PC-9 (cell line): ENCODE data around the gene PPP2R5C. TPM values are rescaled to one million over a fixed set of nuclear protein-coding genes. Genes with fewer than 3 reads are reported as not detected.
A peak's percentile ranks its signal among the peaks of the same experiment; 100 is the strongest.

Source experiments
- BruUV-seq: library from RNA; stranded (reverse); fragments of 400-500 nt; replicated peaks from 2 replicates; lab custom pipeline; 2021; lab: Mats Ljungman, UMichigan
- CTCF ChIA-PET: fragments of 300-600 bp; sonication (Branson Sonifier 250); formaldehyde crosslinking; loops from one replicate; lab custom pipeline; 2022; ENCODE audit warnings: antibody characterized with exemption; lab: Charles Lee
- POLR2A ChIA-PET: fragments of 300-600 bp; sonication (Branson Sonifier 250); formaldehyde crosslinking; loops from one replicate; lab custom pipeline; 2022; ENCODE audit warnings: antibody characterized with exemption; ENCODE audit not compliant: unreplicated experiment; lab: Charles Lee
- DNase-seq, 2 experiments: peaks; one replicate each; pipeline versions ENCODE4 v3.0.0 to v3.0.0-alpha.2; 2015 to 2022; ENCODE audit warnings: mixed read lengths in 1 of 2
- H2AFZ ChIP-seq: fragments of 200-600 bp; sonication (generic); 2 replicates; pipeline ENCODE4 v1.8.1; 2017; ENCODE audit warnings: antibody characterized with exemption
- H3F3A ChIP-seq: fragments of 200-600 bp; sonication (generic); 2 replicates; pipeline ENCODE4 v1.8.1; 2017; ENCODE audit warnings: antibody characterized with exemption, mild to moderate bottlenecking, low read depth; ENCODE audit not compliant: insufficient read depth
- H3K27ac ChIP-seq: fragments of 200-600 bp; sonication (generic); 2 replicates; pipeline ENCODE4 v1.6.1; 2016; ENCODE audit warnings: mixed run types
- H3K27me3 ChIP-seq: fragments of 200-600 bp; sonication (generic); 2 replicates; pipeline ENCODE4 v1.6.1; 2016; ENCODE audit warnings: low read depth, mixed run types; ENCODE audit not compliant: insufficient read depth
- H3K36me3 ChIP-seq: fragments of 200-600 bp; sonication (generic); 2 replicates; pipeline ENCODE4 v1.6.1; 2016; ENCODE audit warnings: low read depth, mixed run types
- H3K4me1 ChIP-seq: fragments of 200-600 bp; sonication (generic); replicated peaks from 2 replicates; pipeline ENCODE4 v1.6.1; 2016; ENCODE audit warnings: mixed run types; ENCODE audit not compliant: insufficient read depth
- H3K4me2 ChIP-seq: fragments of 200-600 bp; sonication (generic); 2 replicates; pipeline ENCODE4 v1.6.1; 2017; ENCODE audit warnings: mixed run types
- H3K4me3 ChIP-seq: fragments of 200-600 bp; sonication (generic); 2 replicates; pipeline ENCODE4 v1.6.1; 2016; ENCODE audit warnings: mixed run types
- H3K79me2 ChIP-seq: fragments of 200-600 bp; sonication (generic); 2 replicates; pipeline ENCODE4 v1.6.1; 2017; ENCODE audit warnings: low read depth, mixed run types
- H3K9me2 ChIP-seq: fragments of 200-600 bp; sonication (generic); 2 replicates; pipeline ENCODE4 v1.8.1; 2017; ENCODE audit warnings: mild to moderate bottlenecking; ENCODE audit not compliant: insufficient read depth
- H3K9me3 ChIP-seq: fragments of 200-600 bp; sonication (generic); 2 replicates; pipeline ENCODE4 v1.8.1; 2016; ENCODE audit warnings: low read depth; ENCODE audit not compliant: insufficient read depth
- H4K20me1 ChIP-seq: fragments of 200-600 bp; sonication (generic); 2 replicates; pipeline ENCODE4 v1.8.1; 2017; ENCODE audit not compliant: insufficient read depth
- EZH2 ChIP-seq: fragments of 200-600 bp; sonication (generic); IDR thresholded peaks from 2 replicates; pipeline ENCODE4 v1.8.0; 2017; ENCODE audit warnings: antibody characterized with exemption, low read depth
- intact Hi-C: fragments of 100-400 bp; cut with micrococcal nuclease; formaldehyde crosslinking; loops from one replicate; pipeline ENCODE4 v1.10.0; 2022; ENCODE audit not compliant: unreplicated experiment
- total RNA-seq: library from RNA; stranded (reverse); gene quantifications from 2 replicates; pipeline ENCODE4 v1.2.3, GENCODE V29; 2021
- TF ChIP-seq, protein P1 (sequence below): fragments of 200-600 bp; sonication (generic); conservative IDR thresholded peaks from 2 replicates; pipeline ENCODE4 v1.6.1; 2017; ENCODE audit warnings: mixed run types, antibody characterized with exemption, mild to moderate bottlenecking, moderate library complexity

Gene PPP2R5C
- total RNA-seq, 1 experiment from 2014 or later: 401 TPM

GRCh38 chr14:101834800-101835547 lies 73.5 kb downstream of the PPP2R5C start:
- peak overlapping the region; percentile 3; the same call in 1 of the 2 replicates for H3K27ac ChIP-seq
- H3K79me2 ChIP-seq: peaks cover 90% of the 10 kb centered on the region
- no peaks in the 10 kb centered on the region for H3K9me3 ChIP-seq
- no peaks in the 10 kb centered on the region for H3K9me2 ChIP-seq
- H3K4me1 ChIP-seq: peaks cover 8% of the 10 kb centered on the region; the same call in 1 of the 2 replicates
- intact Hi-C loops: no loop called here
- ChIA-PET CTCF (interaction anchor here (0.6 kb wide), 1 partner anchor 8 kb away, joined by 3 read pairs; no protein-coding TSS in a partner anchor), POLR2A (interaction anchor here (0.6 kb wide), 1 partner anchor 13 kb away, joined by 3 read pairs; no protein-coding TSS in a partner anchor)
- H3F3A ChIP-seq: 0 out of 2 replicates have a peak, but pooled peaks cover 9% of the 10 kb centered on the region
- peaks cover 30% of the 10 kb centered on the region for H4K20me1 ChIP-seq
- no peaks in the 10 kb centered on the region for H3K36me3 ChIP-seq
- TF ChIP-seq, protein P1, sequence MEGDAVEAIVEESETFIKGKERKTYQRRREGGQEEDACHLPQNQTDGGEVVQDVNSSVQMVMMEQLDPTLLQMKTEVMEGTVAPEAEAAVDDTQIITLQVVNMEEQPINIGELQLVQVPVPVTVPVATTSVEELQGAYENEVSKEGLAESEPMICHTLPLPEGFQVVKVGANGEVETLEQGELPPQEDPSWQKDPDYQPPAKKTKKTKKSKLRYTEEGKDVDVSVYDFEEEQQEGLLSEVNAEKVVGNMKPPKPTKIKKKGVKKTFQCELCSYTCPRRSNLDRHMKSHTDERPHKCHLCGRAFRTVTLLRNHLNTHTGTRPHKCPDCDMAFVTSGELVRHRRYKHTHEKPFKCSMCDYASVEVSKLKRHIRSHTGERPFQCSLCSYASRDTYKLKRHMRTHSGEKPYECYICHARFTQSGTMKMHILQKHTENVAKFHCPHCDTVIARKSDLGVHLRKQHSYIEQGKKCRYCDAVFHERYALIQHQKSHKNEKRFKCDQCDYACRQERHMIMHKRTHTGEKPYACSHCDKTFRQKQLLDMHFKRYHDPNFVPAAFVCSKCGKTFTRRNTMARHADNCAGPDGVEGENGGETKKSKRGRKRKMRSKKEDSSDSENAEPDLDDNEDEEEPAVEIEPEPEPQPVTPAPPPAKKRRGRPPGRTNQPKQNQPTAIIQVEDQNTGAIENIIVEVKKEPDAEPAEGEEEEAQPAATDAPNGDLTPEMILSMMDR: no peak
- no peak for TF ChIP-seq EZH2
- peak overlapping the region; percentile 6; the same call in 1 of the 2 replicates for H3K4me2 ChIP-seq
- H3K4me3 ChIP-seq: no peak overlapping the region
- no peak overlapping the region for H2AFZ ChIP-seq
- no peaks in the 10 kb centered on the region for H3K27me3 ChIP-seq
- peak; percentile 44 to 71 for DNase-seq
- no TSS peak for BruUV-seq

DNA sequence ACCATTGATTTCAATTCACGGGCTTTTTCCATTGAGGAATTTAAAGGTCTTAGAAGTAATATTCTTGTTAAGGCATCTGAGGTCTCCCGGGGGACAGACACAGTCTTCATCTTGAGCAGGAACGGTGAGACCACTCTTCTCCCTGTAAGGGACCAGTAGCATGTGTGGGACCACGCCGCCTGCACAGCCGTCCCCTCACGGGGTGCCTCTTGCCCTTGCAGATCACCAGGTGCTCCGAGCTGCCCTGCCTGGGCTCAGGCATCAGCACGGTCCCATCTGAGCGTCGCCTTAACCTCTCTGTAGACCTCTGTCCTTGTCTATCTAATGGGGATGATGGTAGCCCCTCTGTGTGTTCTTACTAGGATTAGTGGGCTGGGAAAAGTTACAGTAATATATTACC lies 74.1 kb downstream of the PPP2R5C start:
- Histone ChIP-seq H3K27me3 (no peaks in the 10 kb centered on the region), H4K20me1 (peaks cover 36% of the 10 kb centered on the region), H3K36me3 (no peaks in the 10 kb centered on the region), H3K4me1 (peaks cover 8% of the 10 kb centered on the region; the same call in 1 of the 2 replicates), H3K27ac (no peak overlapping the region), H3K4me2 (no peak overlapping the region), H3K9me3 (no peaks in the 10 kb centered on the region), H3K4me3 (no peak overlapping the region), H2AFZ (no peak overlapping the region), H3K9me2 (no peaks in the 10 kb centered on the region), H3F3A (peaks cover 11% of the 10 kb centered on the region; the same call in 1 of the 2 replicates), H3K79me2 (peaks cover 87% of the 10 kb centered on the region)
- no peak for DNase-seq
- BruUV-seq: no TSS peak
- ChIA-PET POLR2A (interaction anchor here (0.6 to 0.8 kb wide), 2 partner anchors 12 to 943 kb away, joined by 3 to 4 read pairs; no protein-coding TSS in a partner anchor), CTCF (no interaction called here)
- TF ChIP-seq, protein P1: no peak
- TF ChIP-seq EZH2: no peak
- intact Hi-C loops: no loop called here

DNA sequence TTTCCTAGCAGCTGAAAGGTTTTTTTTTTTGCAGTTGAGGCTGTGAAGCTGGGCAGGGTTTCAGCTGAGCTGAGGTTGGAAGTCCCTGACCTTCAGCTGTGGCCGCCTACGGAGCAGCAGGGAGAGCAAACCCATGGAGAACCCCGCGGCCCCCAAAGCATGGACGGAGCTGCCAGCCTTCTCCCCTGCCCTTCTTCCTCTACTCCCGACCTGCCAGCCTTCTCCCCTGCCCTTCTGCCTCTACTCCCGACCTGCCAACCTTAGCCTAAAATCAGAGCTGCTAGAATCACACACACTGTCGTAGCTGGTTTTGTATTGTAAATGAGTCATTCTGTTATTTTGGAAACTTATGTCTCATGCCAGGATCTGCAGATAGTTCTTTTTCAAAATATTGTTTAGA lies 74.6 kb downstream of the PPP2R5C start:
- CTCF ChIA-PET: no interaction called here
- peaks cover 87% of the 10 kb centered on the region for H3K79me2 ChIP-seq

More for the DNA sequence above, 74.6 kb downstream of the PPP2R5C start:
- DNase-seq: no peak
- Histone ChIP-seq H2AFZ (no peak overlapping the region), H3K4me3 (no peak overlapping the region), H3K36me3 (no peaks in the 10 kb centered on the region), H3F3A (peaks cover 16% of the 10 kb centered on the region; the same call in 1 of the 2 replicates), H3K4me1 (peaks cover 8% of the 10 kb centered on the region; the same call in 1 of the 2 replicates), H3K27ac (no peak overlapping the region), H3K9me3 (no peaks in the 10 kb centered on the region), H3K9me2 (no peaks in the 10 kb centered on the region), H4K20me1 (peaks cover 41% of the 10 kb centered on the region), H3K27me3 (no peaks in the 10 kb centered on the region), H3K4me2 (no peak overlapping the region)
- intact Hi-C loops: no loop called here
- TF ChIP-seq, protein P1: no peak
- no peak for TF ChIP-seq EZH2
- no TSS peak for BruUV-seq
- POLR2A ChIA-PET: interaction anchor here (0.7 to 0.8 kb wide), 2 partner anchors 84 to 942 kb away, joined by 4 to 7 read pairs; no protein-coding TSS in a partner anchor
